ENCODE measurements around the gene C16orf90. TPM values are rescaled to one million over a fixed set of nuclear protein-coding genes. Genes with fewer than 3 reads are reported as not detected.

C16orf90 gene
- total RNA-seq, 1 experiment from 2014 or later = not detected

DNA sequence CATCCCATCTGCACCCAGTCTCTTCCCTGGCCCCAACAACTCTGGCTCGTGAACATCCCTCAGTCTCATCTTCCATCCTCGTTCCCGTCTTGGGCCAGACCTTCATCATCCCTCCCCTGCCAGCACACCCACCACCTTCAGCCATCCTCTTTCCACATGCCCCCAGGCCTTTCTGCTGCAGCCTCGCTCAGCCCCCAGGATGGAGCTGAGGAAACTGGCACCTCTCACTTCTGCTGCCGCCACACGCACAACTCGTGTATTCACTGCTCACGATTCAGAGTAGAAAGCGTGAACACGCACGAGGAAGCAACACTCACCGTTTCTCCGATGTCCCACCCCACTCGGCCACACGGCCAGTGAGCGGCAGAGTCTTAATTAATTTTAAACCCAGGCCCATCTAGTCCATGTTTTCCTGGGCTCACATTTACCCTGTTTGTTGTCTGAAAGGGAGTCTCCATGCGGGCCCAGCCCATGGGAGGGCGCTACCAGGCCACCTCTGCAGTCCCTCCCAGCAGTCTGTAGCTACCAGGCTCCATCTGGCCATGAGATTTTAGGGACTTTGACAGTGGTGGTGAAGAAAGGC, 12.5 kb downstream of the C16orf90 start:
- TF ChIP-seq EZH2 (IDR thresholded peaks at IDR 0.05; ENCODE audit: low read length, unreplicated experiment) = no peak
- TF ChIP-seq EZH2phosphoT487 (IDR thresholded peaks at IDR 0.05; ENCODE audit: borderline replicate concordance, low read length) = no peak
- TF ChIP-seq, protein P1, sequence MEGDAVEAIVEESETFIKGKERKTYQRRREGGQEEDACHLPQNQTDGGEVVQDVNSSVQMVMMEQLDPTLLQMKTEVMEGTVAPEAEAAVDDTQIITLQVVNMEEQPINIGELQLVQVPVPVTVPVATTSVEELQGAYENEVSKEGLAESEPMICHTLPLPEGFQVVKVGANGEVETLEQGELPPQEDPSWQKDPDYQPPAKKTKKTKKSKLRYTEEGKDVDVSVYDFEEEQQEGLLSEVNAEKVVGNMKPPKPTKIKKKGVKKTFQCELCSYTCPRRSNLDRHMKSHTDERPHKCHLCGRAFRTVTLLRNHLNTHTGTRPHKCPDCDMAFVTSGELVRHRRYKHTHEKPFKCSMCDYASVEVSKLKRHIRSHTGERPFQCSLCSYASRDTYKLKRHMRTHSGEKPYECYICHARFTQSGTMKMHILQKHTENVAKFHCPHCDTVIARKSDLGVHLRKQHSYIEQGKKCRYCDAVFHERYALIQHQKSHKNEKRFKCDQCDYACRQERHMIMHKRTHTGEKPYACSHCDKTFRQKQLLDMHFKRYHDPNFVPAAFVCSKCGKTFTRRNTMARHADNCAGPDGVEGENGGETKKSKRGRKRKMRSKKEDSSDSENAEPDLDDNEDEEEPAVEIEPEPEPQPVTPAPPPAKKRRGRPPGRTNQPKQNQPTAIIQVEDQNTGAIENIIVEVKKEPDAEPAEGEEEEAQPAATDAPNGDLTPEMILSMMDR (conservative IDR thresholded peaks at IDR 0.05; ENCODE audit: low read depth, low read length) = no peak
- Histone ChIP-seq H3K9ac (ENCODE audit: low read length) (no peak overlapping the region), H3K36me3 (ENCODE audit: low read depth, low read length) (no peaks in the 10 kb centered on the region; the same call in 1 of the 2 replicates), H3K4me3 (ENCODE audit: low read length) (no peak overlapping the region), H4K20me1 (ENCODE audit: low read length) (no peaks in the 10 kb centered on the region), H3K9me2 (replicated peaks; ENCODE audit: low read length) (no peaks in the 10 kb centered on the region), H3K4me2 (ENCODE audit: low read length) (no peak overlapping the region), H2AFZ (ENCODE audit: low read length) (no peak overlapping the region), H3F3A (ENCODE audit: low read length, unreplicated experiment) (no peaks in the 10 kb centered on the region), H3K9me3 (ENCODE audit: low read length) (no peaks in the 10 kb centered on the region), H3K79me2 (ENCODE audit: low read length) (0 out of 2 replicates have a peak, but pooled peaks cover 3% of the 10 kb centered on the region), H3K27ac (ENCODE audit: low read length) (no peak overlapping the region), H3K4me1 (ENCODE audit: insufficient read depth, low read length) (no peaks in the 10 kb centered on the region), H3K27me3 (ENCODE audit: low read length) (no peaks in the 10 kb centered on the region)
- intact Hi-C loops (cut with micrococcal nuclease) = no loop called here
- POLR2A ChIA-PET (ENCODE audit: unreplicated experiment) = no interaction called here
- ATAC-seq (no peak), DNase-seq (no peak)
- CTCF ChIA-PET = no interaction called here
- no TSS peak for BruUV-seq (replicated peaks)

DNA sequence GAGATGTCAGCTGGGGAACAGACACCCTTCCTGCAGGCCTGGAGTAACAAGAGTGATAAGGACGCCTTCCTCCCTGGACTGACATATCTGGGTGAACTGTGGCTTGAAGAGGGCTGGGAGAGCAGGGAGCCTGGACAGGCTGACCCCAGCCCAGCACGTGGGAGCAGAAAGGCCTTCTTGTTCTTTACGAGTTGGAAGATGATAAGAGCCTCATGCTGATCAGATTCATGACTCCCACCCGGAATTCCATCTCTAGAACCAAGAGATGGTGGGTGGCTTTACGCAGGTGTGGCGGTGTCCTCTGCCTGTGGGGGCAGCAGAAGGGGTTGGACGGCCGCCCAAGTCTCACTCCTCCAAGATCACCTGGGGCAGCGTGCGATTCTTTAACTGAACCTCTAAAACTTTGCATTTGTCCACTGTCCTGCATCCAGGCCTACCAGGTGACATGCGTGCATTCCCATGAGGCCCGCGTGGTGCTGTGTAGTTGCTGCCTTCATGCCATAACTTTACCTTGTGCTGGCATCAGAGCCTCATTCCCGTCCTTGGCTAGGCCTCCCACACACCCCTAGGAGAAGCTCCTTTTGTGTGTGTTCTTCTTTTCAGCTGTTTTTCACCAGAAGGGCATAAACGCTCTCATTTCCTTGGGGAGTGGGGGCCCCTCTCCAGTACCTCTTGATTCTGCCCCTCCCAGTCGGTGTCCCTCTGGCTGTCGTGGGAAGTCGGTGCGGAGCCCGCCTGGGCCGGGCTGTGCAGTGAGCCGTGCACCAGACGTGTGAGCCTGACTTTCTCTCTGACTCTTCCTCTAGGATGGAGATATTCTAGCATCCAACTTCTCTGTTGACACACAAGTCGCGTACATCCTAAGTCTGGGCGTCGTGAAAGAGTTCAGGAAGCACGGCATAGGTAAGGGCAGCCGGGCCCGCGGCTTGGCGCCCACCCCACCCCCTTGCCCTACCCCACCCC, 13.3 kb downstream of the C16orf90 start:
- Histone ChIP-seq H3K9ac (ENCODE audit: low read length) (no peak overlapping the region), H3K9me3 (ENCODE audit: low read length) (no peaks in the 10 kb centered on the region), H4K20me1 (ENCODE audit: low read length) (no peaks in the 10 kb centered on the region), H2AFZ (ENCODE audit: low read length) (no peak overlapping the region), H3F3A (ENCODE audit: low read length, unreplicated experiment) (no peaks in the 10 kb centered on the region), H3K4me1 (ENCODE audit: insufficient read depth, low read length) (no peaks in the 10 kb centered on the region), H3K4me3 (ENCODE audit: low read length) (no peak overlapping the region), H3K4me2 (ENCODE audit: low read length) (no peak overlapping the region), H3K27me3 (ENCODE audit: low read length) (no peaks in the 10 kb centered on the region), H3K79me2 (ENCODE audit: low read length) (0 out of 2 replicates have a peak, but pooled peaks cover 3% of the 10 kb centered on the region), H3K9me2 (replicated peaks; ENCODE audit: low read length) (no peaks in the 10 kb centered on the region), H3K36me3 (ENCODE audit: low read depth, low read length) (no peaks in the 10 kb centered on the region; the same call in 1 of the 2 replicates), H3K27ac (ENCODE audit: low read length) (no peak overlapping the region)
- ChIA-PET CTCF (no interaction called here), POLR2A (ENCODE audit: unreplicated experiment) (no interaction called here)
- DNase-seq (no peak), ATAC-seq (no peak)
- TF ChIP-seq EZH2phosphoT487 (IDR thresholded peaks at IDR 0.05; ENCODE audit: borderline replicate concordance, low read length) = no peak
- TF ChIP-seq, protein P1 (conservative IDR thresholded peaks at IDR 0.05; ENCODE audit: low read depth, low read length) = no peak
- no peak for TF ChIP-seq EZH2 (IDR thresholded peaks at IDR 0.05; ENCODE audit: low read length, unreplicated experiment)
- no TSS peak for BruUV-seq (replicated peaks)
- intact Hi-C loops (cut with micrococcal nuclease) = no loop called here

Data from PC-3 (cell line).